ENCODE results near the gene CRYBA1.

CRYBA1 gene

DNA sequence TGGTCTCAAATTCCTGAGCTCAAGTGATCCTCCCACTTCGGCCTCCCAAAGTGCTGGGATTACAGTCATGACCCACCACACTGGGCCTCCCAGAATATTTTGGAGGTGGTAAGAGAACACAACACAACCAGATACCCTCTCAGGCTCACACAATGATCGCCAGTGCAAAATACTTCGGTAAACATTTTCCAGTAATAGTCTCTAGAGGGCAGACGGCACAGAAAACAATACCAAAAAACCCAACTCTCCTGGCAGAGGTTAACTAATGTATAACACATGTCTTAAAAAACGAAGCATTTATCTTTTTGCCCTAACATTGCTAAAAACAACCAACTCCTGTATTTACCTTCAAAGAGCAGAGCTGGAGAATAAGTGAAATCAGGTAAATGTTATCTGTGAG lies 36.8 kb downstream of the CRYBA1 start:
- no peak for DNase-seq (ENCODE audit: low read depth)

DNA sequence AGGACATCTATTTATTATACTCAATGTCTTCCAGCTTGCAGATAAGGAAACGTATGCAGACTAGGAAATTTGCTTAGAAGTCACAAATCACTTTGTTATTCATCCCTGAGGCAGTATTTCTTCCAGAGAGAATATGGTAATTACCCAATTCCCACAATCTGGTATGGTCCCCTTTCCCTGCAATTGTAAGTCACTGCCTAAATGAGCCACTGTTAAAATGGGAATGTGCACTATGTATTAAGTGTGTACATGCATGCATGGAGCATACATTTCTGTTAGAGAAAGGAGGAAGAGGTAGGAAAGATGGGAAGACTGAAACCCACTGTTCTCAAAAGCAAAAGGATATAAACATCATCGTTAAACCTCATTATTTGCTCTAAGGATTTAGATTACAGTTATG lies 37.3 kb downstream of the CRYBA1 start:
- DNase-seq (ENCODE audit: low read depth) = no peak

DNA sequence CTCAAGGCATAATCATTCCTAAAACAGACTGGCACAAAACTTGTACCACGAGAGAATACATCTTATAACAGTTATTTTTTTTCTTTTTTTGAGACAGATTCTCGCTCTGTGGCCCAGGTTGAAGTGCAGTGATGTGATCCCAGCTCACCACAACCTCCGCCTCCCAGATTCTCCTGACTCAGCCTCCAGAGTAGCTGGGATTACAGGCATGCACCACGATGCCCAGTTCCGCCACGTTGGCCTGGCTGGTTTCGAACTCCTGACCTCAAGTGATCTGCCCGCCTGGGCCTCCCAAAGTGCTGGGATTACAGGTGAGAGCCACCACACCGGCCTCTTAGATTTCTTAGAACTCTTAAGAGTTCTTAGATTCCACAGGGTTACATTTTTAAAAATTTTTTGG lies 43.2 kb downstream of the CRYBA1 start:
- DNase-seq (ENCODE audit: low read depth) = no peak

DNA sequence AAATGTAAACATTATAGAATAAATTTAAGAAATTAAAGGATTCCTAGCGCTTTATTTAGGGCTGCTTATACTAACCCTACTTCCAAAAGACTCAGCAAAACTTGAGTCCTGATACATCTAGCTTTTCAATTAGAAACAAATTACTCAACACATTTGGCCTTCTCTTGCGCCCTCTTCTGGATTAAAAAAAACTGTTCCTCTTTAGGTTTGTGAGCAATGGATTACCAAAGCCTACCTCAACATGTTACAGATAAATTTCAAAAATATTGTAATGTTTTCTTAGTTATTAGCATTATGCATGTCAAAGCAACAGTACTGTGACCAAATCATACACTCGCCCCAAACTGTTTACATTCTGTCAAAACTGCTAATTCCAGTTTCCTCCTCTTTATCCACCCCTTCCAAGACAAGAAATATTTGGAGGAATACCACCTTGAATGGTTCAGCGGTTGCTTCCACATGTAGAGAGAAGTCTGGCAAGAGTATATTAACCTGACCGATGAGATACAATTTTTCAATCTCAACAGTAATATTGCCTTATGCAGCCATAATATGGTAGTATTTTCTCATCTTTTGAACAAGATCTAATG lies 44.6 kb downstream of the CRYBA1 start:
- no peak for DNase-seq (ENCODE audit: low read depth)

DNA sequence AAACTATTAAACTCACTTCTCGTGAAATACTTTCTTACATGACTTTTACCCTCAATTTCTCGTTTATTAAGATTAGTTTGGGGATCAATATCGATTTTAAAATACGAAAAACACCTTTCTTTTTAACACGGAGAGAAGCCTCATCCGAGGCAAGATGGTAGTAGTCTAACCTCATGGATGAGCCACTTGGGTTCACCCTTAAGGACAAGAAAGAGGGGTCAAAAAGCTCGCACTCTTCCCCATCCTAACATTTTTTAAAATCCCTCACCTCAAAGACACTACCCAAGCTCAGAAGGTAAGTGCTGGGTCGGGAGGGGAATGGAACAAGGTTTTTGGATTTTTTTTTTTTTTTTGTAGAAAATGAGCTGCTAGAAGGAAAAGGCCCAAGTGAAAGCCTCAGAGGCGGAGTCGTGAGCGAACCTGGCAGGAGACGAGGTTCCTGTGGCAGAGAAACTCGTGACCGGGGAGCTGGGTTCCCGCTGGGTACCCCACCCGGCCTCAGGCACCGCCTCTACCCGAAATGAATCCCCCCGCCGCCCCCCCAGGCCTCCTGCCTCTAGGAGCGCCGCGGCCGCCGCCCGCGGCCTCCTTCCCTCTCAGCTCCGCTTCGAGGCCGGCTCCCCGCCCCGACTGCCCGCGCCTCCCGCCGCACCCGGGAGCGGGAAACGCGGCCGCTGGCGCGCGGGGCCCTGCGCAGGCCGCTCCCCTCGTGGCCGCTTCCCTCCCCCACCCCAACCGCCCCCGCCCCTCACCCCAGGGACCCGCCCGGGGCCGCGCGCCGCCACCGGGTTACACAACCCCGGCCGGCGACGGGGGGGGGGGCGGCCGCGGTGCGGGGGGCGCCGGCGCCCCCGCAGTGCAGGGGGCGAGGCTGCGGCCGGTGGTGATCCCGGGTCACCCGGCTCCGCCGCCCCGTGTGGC lies 45.7 kb downstream of the CRYBA1 start:
- peak; percentile 30 for DNase-seq (ENCODE audit: low read depth)

DNA sequence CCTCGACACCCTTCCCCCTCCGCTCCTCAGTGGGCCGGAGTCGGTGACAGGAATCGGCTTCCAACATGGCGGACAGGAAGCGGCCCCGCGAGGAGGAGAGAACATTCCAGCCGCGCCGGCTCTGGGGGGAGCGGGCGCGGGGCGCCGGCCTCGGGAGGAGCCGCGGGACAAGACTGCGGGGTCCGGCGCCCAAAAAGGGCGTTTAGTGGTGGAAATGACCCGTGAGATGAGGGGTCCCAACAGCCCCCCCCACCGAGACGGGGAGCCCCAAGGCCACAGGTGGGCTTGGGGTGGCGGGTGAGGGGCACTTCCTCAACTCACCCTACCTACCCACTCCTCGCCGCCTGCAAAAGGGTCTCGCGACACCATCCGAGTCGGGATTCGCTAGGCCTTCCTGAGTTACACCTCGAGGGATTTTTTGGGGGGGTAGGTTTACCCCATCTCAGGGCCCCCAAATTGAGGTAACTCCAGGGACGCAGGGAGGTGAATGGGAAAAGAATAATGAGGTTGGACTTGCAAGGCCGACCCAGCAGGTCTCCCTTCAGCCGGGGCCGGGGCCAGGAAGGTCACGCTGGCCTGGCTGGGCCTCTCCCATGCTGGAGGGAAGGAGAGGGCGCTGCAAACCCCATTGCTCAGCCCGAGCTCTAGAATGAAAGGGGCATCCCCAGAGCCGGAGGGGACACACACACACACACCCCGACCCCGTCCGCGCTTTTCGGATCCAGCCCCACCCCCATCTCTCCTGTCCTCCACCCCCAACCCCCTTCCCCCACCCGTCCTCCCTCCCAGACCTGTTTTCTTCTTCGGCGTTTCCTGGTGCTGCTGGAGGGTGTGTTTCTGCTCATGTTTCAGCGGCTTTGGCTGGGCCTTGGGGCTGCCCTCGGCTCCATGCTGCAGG lies 46.6 kb downstream of the CRYBA1 start:
- peak; percentile 41 for DNase-seq (ENCODE audit: low read depth)

DNA sequence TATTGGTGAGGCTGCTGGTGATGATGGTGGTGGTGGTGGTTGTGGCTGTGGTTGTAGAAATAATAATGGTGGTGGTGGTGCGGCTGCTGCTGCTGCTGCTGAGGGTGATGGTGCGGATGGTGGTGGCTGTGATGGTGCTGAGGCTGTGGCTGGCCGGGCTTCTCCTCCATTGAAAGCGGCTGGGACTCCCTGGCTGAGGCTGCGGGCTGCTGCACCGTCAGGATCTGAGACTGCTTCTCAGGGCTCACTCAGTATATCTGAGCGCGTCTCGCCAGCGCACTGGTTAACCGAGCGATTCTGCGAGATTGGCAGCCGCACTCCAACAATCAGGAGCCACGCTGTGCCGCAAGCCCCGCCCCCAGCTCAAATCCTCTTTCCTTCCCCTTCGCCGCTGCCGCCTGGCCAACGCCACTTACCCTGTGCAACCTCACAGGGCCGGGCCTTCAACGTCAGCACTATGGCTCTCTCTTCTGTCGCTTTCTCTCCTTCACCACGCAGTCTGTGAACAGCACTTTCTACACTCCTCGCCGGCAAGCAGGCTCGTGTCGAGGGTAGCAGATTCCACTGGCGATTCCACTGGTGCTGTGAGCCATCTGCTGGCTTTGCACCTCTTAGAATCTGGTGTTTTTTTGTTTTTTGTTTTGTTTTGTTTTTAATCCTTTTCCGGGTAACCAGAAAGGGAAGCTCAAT lies 47.4 kb downstream of the CRYBA1 start, which contains the start of gene NUFIP2:
Gene NUFIP2 (minus strand): TSS at position 259 of the 690 bp plus-strand sequence. CDS start 89 bp downstream, at position 170.
- peak; percentile 97 for DNase-seq (ENCODE audit: low read depth)

DNA sequence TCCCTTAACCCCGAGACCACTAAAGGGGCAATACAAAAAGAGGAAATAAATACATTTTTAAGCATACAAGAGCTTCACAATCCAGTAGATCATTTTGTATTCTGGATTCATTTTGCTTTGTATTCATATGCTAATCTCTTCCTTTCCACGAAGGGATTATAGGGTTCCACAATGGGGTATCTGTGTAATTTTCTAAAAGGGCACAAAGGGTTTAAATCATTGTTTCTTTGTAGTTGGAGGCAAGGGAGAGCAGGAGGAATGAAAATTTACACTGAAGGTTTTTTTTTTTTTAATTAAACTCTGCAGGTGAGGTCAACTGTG lies 47.9 kb downstream of the CRYBA1 start:
- DNase-seq (ENCODE audit: low read depth) = no peak

DNA sequence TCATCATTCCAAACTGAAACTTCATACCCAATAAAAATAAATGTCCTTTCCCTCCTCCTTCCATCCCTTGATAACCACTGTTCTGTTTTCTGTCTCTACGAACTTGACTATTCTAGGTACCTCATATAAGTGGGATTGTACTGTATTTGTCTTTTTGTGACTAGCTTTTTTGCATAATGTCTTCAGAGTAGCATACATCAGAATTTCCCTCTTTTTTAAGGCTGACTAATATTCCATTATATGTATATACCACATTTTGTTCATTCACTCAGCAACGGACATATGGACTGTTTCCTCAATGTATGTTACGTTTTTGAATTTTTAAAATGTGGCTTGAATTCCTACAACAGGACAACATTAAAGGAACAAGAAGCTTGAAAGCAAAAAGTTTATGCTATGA lies 48.8 kb downstream of the CRYBA1 start:
- DNase-seq (ENCODE audit: low read depth) = no peak

DNA sequence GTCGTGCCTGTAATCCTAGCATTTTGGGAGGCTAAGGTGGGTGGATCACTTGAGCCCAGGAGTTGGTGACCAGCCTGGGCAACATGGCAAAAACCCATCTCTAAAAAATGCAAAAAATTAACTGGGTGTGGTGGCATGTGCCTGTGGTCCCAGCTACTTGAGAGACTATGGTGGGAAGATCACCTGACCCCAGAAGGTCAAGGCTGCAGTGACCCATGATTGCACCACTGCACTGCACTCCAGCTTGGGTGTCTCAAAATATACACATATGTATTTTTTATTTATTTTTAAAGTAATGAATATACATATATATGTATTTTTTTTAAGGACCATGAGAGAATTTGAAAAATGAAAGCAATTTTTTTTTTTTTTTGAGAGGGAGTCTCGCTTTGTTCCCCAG lies 52.4 kb downstream of the CRYBA1 start:
- DNase-seq (ENCODE audit: low read depth) = no peak

DNA sequence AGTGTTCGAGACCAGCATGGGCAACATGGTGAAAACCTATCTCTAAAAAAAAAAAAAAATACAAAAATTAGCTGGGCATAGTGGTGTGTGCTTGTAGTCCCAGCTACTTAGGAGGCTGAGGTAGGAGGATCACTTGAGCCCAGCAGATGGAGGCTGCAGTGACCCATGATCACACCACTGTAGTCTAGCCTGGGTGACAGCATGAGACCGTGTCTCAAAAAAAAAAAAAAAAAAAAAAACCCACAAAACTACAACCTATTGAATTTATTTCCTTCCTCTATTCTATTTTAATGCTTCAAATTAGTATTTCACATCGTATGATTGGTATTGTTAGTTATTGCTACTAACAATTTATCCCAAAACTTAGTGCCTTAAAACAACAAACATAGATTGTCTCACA lies 56.7 kb downstream of the CRYBA1 start:
- no peak for DNase-seq (ENCODE audit: low read depth)

All from stimulated activated CD8-positive, alpha-beta memory T cell treated with anti-CD3 and anti-CD28 coated beads, Interleukin-4, amount 100 ng/mL, for 24 hours (primary cell).